ENCODE measurements around the gene HNRNPA1. TPM values are rescaled to one million over a fixed set of nuclear protein-coding genes. Genes with fewer than 3 reads are reported as not detected.

HNRNPA1 gene
- total RNA-seq, 4 donors from 2014 or later = 298 to 519 (median 435) TPM

GRCh38 chr12:54292931-54293241, 12.4 kb downstream of the HNRNPA1 start:
- WGBS, 2 donors = 95 to 99% methylated on average over 7 of the region's 7 CpGs
- no peak for DNase-seq
- Histone ChIP-seq H3K4me3 (replicated peaks in 1 of 3) (no peak overlapping the region), H3K4me1 (peaks cover 5 to 13% of the 10 kb centered on the region in 2 donors), H3K27ac (no peak overlapping the region), H3K27me3 (no peaks in the 10 kb centered on the region), H3K36me3 (no peaks in the 10 kb centered on the region), H3K9me3 (no peaks in the 10 kb centered on the region)
- TF ChIP-seq POLR2A (IDR thresholded peaks at IDR 0.05) (no peak), CTCF (IDR thresholded peaks at IDR 0.05) (no peak)
- intact Hi-C loops (cut with DNase I) = loop anchor here (5.0 kb wide), 2 partner anchors 34 to 69 kb away; partner anchors contain the start of genes COPZ1 and GPR84

GRCh38 chr12:54294152-54294952, 13.8 kb downstream of the HNRNPA1 start:
- Histone ChIP-seq H3K9me3 (no peaks in the 10 kb centered on the region), H3K27ac (no peak overlapping the region), H3K36me3 (no peaks in the 10 kb centered on the region), H3K4me1 (no peaks in the 10 kb centered on the region), H3K27me3 (no peaks in the 10 kb centered on the region), H3K4me3 (replicated peaks in 1 of 3) (no peak overlapping the region)
- peak; percentile 32 to 47 for DNase-seq
- intact Hi-C loops (cut with DNase I) = loop anchor here (5.0 kb wide), 2 partner anchors 33 to 68 kb away; partner anchors contain the start of genes COPZ1 and GPR84
- WGBS, 2 donors = 72% methylated on average over 9 of the region's 9 CpGs
- no peak for TF ChIP-seq POLR2A (IDR thresholded peaks at IDR 0.05)
- TF ChIP-seq CTCF (IDR thresholded peaks at IDR 0.05) = peak; percentile 37 to 74 (median 64)

DNA sequence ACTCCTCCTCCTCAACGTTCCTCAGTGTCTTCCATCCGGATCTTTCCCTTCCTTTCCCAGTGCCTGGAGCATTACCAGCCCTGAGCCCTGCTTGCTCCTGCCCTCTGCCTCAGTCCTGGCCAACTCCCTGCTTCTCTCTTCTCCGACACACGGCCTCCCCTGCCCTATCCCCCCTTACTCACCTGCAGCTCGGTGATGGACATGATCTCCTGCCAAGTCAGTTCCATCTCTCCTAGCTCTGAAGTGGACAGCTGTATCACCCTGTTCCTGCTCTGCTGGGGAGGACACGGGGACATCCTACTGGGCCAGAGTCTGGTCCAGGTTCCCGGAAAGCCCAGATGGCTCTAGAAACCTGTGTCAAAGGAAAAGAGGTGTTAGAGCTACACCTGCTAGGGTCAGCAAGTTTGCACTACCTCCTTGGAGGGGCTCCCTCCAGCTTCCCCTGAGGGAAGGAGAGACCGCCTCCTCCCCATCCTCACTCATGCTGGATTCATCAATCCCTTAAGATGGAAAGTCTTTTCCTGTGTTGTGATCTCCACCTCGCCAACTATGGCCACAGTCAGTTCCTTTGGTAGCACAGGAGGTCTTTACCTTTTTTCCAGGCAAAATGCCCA, 14.5 kb downstream of the HNRNPA1 start:
- Histone ChIP-seq H3K4me3 (replicated peaks in 1 of 3) (no peak overlapping the region), H3K4me1 (peaks cover 0 to under 1% of the 10 kb centered on the region in 2 donors), H3K27ac (no peak overlapping the region), H3K36me3 (no peaks in the 10 kb centered on the region), H3K9me3 (no peaks in the 10 kb centered on the region), H3K27me3 (no peaks in the 10 kb centered on the region)
- no peak for DNase-seq
- WGBS, 2 donors = 79 to 84% methylated on average over 9 of the region's 9 CpGs
- TF ChIP-seq POLR2A (IDR thresholded peaks at IDR 0.05) = no peak
- no peak for TF ChIP-seq CTCF (IDR thresholded peaks at IDR 0.05)
- intact Hi-C loops (cut with DNase I) = loop anchor here (5.0 kb wide), 2 partner anchors 32 to 67 kb away; partner anchors contain the start of genes COPZ1 and GPR84

- DNase-seq = no peak
- Histone ChIP-seq H3K9me3 (no peaks in the 10 kb centered on the region), H3K27ac (no peak overlapping the region), H3K4me3 (replicated peaks in 1 of 3) (no peak overlapping the region), H3K4me1 (peaks cover 7 to 12% of the 10 kb centered on the region in 2 donors), H3K27me3 (no peaks in the 10 kb centered on the region), H3K36me3 (no peaks in the 10 kb centered on the region)
- intact Hi-C loops (cut with DNase I) = no loop called here
- TF ChIP-seq POLR2A (IDR thresholded peaks at IDR 0.05) (no peak), CTCF (IDR thresholded peaks at IDR 0.05) (no peak)
- WGBS, 2 donors = 83 to 88% methylated on average over 5 of the region's 5 CpGs
Measured at GRCh38 chr12:54296393-54297099, 16.0 kb downstream of the HNRNPA1 start.

Measured in thyroid gland (tissue), 4 donors.